OCI-LY7 (cell line): ENCODE measurements around the gene LYRM4. TPM values are rescaled to one million over a fixed set of nuclear protein-coding genes. Genes with fewer than 3 reads are reported as not detected.

Source experiments
- BruUV-seq: library from RNA; stranded (reverse); fragments of 400-500 nt; replicated peaks from 2 replicates; lab custom pipeline; 2021; lab: Mats Ljungman, UMichigan
- CTCF ChIA-PET: fragments of 300-600 bp; sonication (Branson Sonifier 250); formaldehyde crosslinking; loops from one replicate; lab custom pipeline; 2022; ENCODE audit warnings: antibody characterized with exemption; ENCODE audit not compliant: unreplicated experiment; lab: Charles Lee
- POLR2A ChIA-PET: fragments of 300-600 bp; sonication (Branson Sonifier 250); formaldehyde crosslinking; loops from one replicate; lab custom pipeline; 2022; ENCODE audit warnings: antibody characterized with exemption; lab: Charles Lee
- DNase-seq: peaks from one replicate; pipeline ENCODE4 v3.0.0-alpha.2; 2015; ENCODE audit warnings: low spot score
- H2AFZ ChIP-seq: fragments of 200-600 bp; sonication (generic), shearing (Covaris generic); 2 replicates; pipeline ENCODE4 v1.6.1; 2014; ENCODE audit warnings: mild to moderate bottlenecking, antibody characterized with exemption, low read length, moderate library complexity
- H3K27ac ChIP-seq: fragments of 200-600 bp; sonication (generic); 2 replicates; pipeline ENCODE4 v1.5.1; 2014; ENCODE audit warnings: mixed run types, low read depth, mild to moderate bottlenecking, moderate library complexity, low read length, inconsistent platforms; ENCODE audit not compliant: poor library complexity, severe bottlenecking
- H3K36me3 ChIP-seq: fragments of 200-600 bp; sonication (generic); 2 replicates; pipeline ENCODE4 v1.6.1; 2014; ENCODE audit warnings: mild to moderate bottlenecking, antibody characterized with exemption, low read length, moderate library complexity, mixed read lengths; ENCODE audit not compliant: insufficient read depth
- H3K4me1 ChIP-seq: fragments of 200-600 bp; sonication (generic); 2 replicates; pipeline ENCODE4 v1.5.1; 2014; ENCODE audit warnings: mild to moderate bottlenecking, low read length; ENCODE audit not compliant: insufficient read depth, poor library complexity, severe bottlenecking
- H3K4me2 ChIP-seq: fragments of 200-600 bp; sonication (generic); 2 replicates; pipeline ENCODE4 v1.6.1; 2014; ENCODE audit warnings: mild to moderate bottlenecking, low read length
- H3K4me3 ChIP-seq: fragments of 200-600 bp; sonication (generic); 2 replicates; pipeline ENCODE4 v1.5.1; 2014; ENCODE audit warnings: mild to moderate bottlenecking, low read depth, low read length; ENCODE audit not compliant: poor library complexity, severe bottlenecking
- H3K79me2 ChIP-seq: fragments of 200-600 bp; sonication (generic); 2 replicates; pipeline ENCODE4 v1.6.1; 2016; ENCODE audit warnings: low read depth, mild to moderate bottlenecking, low read length, moderate library complexity, mixed read lengths; ENCODE audit not compliant: insufficient read depth
- H3K9me2 ChIP-seq: fragments of 200-600 bp; sonication (generic); 2 replicates; pipeline ENCODE4 v1.6.1; 2016; ENCODE audit warnings: mild to moderate bottlenecking, low read length, mixed read lengths; ENCODE audit not compliant: insufficient read depth
- H3K9me3 ChIP-seq: fragments of 200-600 bp; sonication (generic); 2 replicates; pipeline ENCODE4 v1.6.1; 2014; ENCODE audit warnings: mild to moderate bottlenecking, mixed run types, low read length, mixed read lengths
- H4K20me1 ChIP-seq: fragments of 200-600 bp; sonication (generic); 2 replicates; pipeline ENCODE4 v1.6.1; 2014; ENCODE audit warnings: mild to moderate bottlenecking, antibody characterized with exemption, low read length, moderate library complexity, mixed read lengths; ENCODE audit not compliant: insufficient read depth
- EZH2phosphoT487 ChIP-seq: fragments of 200-600 bp; sonication (generic); IDR thresholded peaks from 2 replicates; pipeline ENCODE4 v1.6.1; 2018; ENCODE audit warnings: low read depth, borderline replicate concordance, mild to moderate bottlenecking, mixed run types, antibody characterized with exemption, low read length, moderate library complexity, mixed read lengths
- intact Hi-C: fragments of 100-400 bp; cut with micrococcal nuclease; formaldehyde crosslinking; loops from one replicate; pipeline ENCODE4 v1.10.0; 2022; ENCODE audit not compliant: unreplicated experiment
- total RNA-seq, 2 experiments: library from RNA; depleted of rRNA in 1 of 2; stranded (reverse); fragments of >200 nt in 1 of 2; shearing (Covaris generic) in 1 of 2; gene quantifications; 2 replicates each; pipeline ENCODE4 v1.2.3, GENCODE V29; 2014 to 2022
- TF ChIP-seq, protein P1 (sequence below): fragments of 200-600 bp; sonication (generic); conservative IDR thresholded peaks from 2 replicates; pipeline ENCODE4 v1.5.1; 2014; ENCODE audit warnings: mild to moderate bottlenecking, antibody characterized with exemption, low read length, moderate library complexity, mixed read lengths

LYRM4 gene
- total RNA-seq, 2 experiments from 2014 or later: 19.6 to 34.3 TPM

DNA sequence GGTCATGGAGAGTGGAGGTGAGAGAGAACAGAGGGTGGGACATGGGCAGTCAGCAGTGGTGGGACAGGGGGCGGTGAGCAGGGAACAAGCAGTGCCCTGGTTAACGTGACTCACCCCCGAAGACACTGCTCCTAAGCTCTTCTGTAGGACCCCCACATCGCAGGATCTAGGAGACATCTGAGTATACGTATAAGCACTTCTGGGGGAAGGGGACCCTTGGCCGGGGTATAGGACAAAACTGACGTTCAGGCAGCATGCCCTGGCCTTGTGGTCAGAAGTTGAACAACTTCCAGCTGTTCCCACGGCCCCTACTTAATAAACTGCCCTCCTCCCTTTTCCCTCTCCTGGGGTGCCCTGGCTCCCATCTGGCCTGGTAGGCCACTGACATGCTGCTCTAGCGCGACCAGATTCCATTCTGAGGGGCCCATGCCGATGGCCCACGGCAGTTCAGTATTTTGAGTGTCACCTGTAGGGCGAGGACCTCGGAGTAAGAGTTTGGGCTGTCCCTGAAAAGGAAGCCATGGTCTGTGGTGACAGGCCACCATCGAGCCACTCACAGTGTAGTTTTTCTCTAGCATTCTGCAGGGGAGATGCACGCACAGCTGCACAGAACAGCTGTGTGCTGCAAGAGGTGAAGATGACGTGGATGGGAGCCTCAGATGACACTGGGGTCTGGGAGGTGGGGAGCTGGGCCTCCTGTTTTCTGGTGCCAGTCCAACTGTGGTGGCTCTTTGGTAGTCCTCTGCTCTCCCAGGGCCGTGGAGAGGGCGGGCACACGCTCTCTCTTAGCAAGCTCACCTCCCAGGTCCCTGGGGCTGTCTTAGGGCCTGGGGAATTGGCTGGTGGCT is 137.2 kb downstream of the LYRM4 start:
- no peak for TF ChIP-seq EZH2phosphoT487
- TF ChIP-seq, protein P1, sequence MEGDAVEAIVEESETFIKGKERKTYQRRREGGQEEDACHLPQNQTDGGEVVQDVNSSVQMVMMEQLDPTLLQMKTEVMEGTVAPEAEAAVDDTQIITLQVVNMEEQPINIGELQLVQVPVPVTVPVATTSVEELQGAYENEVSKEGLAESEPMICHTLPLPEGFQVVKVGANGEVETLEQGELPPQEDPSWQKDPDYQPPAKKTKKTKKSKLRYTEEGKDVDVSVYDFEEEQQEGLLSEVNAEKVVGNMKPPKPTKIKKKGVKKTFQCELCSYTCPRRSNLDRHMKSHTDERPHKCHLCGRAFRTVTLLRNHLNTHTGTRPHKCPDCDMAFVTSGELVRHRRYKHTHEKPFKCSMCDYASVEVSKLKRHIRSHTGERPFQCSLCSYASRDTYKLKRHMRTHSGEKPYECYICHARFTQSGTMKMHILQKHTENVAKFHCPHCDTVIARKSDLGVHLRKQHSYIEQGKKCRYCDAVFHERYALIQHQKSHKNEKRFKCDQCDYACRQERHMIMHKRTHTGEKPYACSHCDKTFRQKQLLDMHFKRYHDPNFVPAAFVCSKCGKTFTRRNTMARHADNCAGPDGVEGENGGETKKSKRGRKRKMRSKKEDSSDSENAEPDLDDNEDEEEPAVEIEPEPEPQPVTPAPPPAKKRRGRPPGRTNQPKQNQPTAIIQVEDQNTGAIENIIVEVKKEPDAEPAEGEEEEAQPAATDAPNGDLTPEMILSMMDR: no peak
- Histone ChIP-seq H3K9me2 (no peaks in the 10 kb centered on the region), H3K79me2 (no peaks in the 10 kb centered on the region), H3K9me3 (no peaks in the 10 kb centered on the region), H3K27ac (no peak overlapping the region), H2AFZ (no peak overlapping the region), H4K20me1 (no peaks in the 10 kb centered on the region), H3K36me3 (no peaks in the 10 kb centered on the region), H3K4me3 (no peak overlapping the region), H3K4me1 (no peaks in the 10 kb centered on the region), H3K4me2 (no peak overlapping the region)
- POLR2A ChIA-PET: no interaction called here
- no peak for DNase-seq
- intact Hi-C loops: no loop called here
- CTCF ChIA-PET: no interaction called here
- BruUV-seq: no TSS peak

DNA sequence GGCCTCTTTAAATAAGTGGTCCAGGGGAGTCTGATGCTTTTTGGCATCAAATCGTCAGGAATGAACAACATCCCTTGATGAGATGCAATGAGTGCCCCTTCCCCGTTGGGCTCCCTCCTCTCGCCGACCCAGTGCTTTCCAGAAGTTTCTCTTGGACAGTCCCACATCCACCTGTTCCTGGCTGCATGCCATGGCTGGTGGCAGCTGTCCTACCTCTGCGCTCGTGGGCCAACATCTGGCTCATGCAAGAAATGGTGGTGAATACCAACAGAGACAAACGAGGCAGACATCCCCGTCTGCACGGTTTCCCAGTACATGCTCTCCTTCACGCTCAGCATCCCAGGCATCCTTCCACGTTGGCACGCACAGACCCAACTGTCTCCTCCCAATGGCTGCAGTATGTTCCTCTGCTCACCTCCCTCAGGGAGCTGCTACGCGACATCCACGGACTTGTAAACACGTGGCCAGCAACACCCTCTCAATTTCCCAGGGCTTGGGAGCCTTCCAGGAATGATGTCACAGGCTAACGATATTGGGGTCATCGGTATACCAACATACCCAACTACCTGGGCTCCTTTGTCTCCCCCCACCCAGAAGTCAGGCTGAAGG is 138.1 kb downstream of the LYRM4 start:
- intact Hi-C loops: no loop called here
- TF ChIP-seq, protein P1: no peak
- TF ChIP-seq EZH2phosphoT487: no peak
- no peak overlapping the region for H3K4me3 ChIP-seq
- no peak for DNase-seq
- no peak overlapping the region for H2AFZ ChIP-seq
- no peaks in the 10 kb centered on the region for H3K79me2 ChIP-seq
- H3K27ac ChIP-seq: no peak overlapping the region
- H3K4me1 ChIP-seq: no peaks in the 10 kb centered on the region
- H3K4me2 ChIP-seq: no peak overlapping the region
- H3K9me2 ChIP-seq: no peaks in the 10 kb centered on the region
- H4K20me1 ChIP-seq: no peaks in the 10 kb centered on the region
- no peaks in the 10 kb centered on the region for H3K36me3 ChIP-seq
- BruUV-seq: no TSS peak
- POLR2A ChIA-PET: no interaction called here
- CTCF ChIA-PET: no interaction called here
- H3K9me3 ChIP-seq: no peaks in the 10 kb centered on the region

DNA sequence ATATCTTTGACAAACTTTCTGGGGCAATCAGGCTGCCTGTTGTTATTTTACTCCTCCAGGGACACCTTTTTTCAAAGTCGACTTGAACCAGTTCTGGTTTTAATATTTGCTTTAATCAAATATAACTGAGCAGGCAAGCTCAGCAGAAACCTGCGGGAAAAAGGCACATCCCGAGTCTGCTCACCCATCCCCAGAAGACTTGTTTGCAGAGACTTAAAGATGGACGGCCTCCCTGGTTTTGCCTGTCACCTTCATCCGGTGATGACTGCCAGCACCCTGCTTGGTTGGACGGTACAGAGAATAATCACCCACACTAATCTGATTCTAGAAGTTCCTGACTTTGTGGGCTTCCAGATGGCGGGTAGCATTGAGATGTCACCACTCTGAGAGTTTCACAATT is 138.8 kb downstream of the LYRM4 start:
- no peak overlapping the region for H2AFZ ChIP-seq
- no peaks in the 10 kb centered on the region for H3K36me3 ChIP-seq
- H3K9me3 ChIP-seq: no peaks in the 10 kb centered on the region
- H3K4me3 ChIP-seq: no peak overlapping the region
- H3K79me2 ChIP-seq: no peaks in the 10 kb centered on the region
- H3K4me2 ChIP-seq: no peak overlapping the region
- ChIA-PET POLR2A (no interaction called here), CTCF (interaction anchor here (0.6 kb wide), 1 partner anchor 260 kb away, joined by 3 read pairs; no protein-coding TSS in a partner anchor)
- no peaks in the 10 kb centered on the region for H3K4me1 ChIP-seq
- H4K20me1 ChIP-seq: no peaks in the 10 kb centered on the region
- TF ChIP-seq, protein P1: no peak
- no peak for TF ChIP-seq EZH2phosphoT487
- no peak for DNase-seq
- H3K27ac ChIP-seq: no peak overlapping the region
- no peaks in the 10 kb centered on the region for H3K9me2 ChIP-seq
- no TSS peak for BruUV-seq
- intact Hi-C loops: no loop called here
